Kidney epithelial cell (primary cell): ENCODE data around the gene GXYLT2. TPM values are rescaled to one million over a fixed set of nuclear protein-coding genes. Genes with fewer than 3 reads are reported as not detected.

Source experiments
- DNase-seq: peaks from one replicate; pipeline ENCODE4 v3.0.0-alpha.2; 2010; ENCODE audit warnings: low read depth
- H3K27me3 ChIP-seq: 2 replicates; pipeline ENCODE4 v1.6.0; 2011; ENCODE audit warnings: low read length; ENCODE audit not compliant: control insufficient read depth, insufficient read depth
- H3K36me3 ChIP-seq: 2 replicates; pipeline ENCODE4 v1.5.1; 2011; ENCODE audit warnings: low read length; ENCODE audit not compliant: control insufficient read depth, insufficient read depth
- H3K4me3 ChIP-seq: 2 replicates; pipeline ENCODE4 v1.5.1; 2011; ENCODE audit warnings: low read depth, mild to moderate bottlenecking, control low read depth, low read length
- total RNA-seq: library from RNA; depleted of rRNA; stranded (reverse); fragments of >200 nt; gene quantifications from 2 replicates; pipeline ENCODE4 v1.2.3, GENCODE V29; 2015
- TF ChIP-seq, protein P1 (sequence below): IDR thresholded peaks from 2 replicates; pipeline ENCODE4 v1.5.1; 2011; ENCODE audit warnings: mild to moderate bottlenecking, moderate library complexity, low read length, control low read depth, inconsistent platforms; ENCODE audit not compliant: insufficient read depth, poor library complexity, severe bottlenecking

GXYLT2 gene
- total RNA-seq, 1 donor from 2014 or later, result 9.3 TPM

DNA sequence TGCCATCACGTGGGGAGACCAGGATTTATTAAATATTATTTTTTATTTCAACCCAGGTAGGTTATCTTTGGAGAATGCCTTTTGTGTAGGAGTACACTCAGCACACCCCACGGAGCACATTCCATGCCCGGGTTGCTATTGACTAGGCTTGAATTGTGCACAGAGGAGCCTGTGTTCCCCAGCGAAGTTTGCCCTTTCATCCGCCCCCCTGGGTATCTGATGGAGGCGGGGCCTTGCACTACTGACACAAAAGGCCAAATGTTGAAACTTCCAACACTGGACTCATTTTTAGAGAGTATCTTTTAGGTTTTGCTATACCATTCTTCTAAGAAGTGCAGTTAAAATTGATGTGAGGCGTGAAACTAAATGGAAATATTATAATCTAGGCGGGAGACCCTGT, 69.5 kb downstream of the GXYLT2 start:
- TF ChIP-seq, protein P1, sequence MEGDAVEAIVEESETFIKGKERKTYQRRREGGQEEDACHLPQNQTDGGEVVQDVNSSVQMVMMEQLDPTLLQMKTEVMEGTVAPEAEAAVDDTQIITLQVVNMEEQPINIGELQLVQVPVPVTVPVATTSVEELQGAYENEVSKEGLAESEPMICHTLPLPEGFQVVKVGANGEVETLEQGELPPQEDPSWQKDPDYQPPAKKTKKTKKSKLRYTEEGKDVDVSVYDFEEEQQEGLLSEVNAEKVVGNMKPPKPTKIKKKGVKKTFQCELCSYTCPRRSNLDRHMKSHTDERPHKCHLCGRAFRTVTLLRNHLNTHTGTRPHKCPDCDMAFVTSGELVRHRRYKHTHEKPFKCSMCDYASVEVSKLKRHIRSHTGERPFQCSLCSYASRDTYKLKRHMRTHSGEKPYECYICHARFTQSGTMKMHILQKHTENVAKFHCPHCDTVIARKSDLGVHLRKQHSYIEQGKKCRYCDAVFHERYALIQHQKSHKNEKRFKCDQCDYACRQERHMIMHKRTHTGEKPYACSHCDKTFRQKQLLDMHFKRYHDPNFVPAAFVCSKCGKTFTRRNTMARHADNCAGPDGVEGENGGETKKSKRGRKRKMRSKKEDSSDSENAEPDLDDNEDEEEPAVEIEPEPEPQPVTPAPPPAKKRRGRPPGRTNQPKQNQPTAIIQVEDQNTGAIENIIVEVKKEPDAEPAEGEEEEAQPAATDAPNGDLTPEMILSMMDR, result no peak
- DNase-seq, result no peak
- H3K27me3 ChIP-seq, result no peaks in the 10 kb centered on the region
- no peaks in the 10 kb centered on the region for H3K36me3 ChIP-seq
- H3K4me3 ChIP-seq, result no peak overlapping the region

DNA sequence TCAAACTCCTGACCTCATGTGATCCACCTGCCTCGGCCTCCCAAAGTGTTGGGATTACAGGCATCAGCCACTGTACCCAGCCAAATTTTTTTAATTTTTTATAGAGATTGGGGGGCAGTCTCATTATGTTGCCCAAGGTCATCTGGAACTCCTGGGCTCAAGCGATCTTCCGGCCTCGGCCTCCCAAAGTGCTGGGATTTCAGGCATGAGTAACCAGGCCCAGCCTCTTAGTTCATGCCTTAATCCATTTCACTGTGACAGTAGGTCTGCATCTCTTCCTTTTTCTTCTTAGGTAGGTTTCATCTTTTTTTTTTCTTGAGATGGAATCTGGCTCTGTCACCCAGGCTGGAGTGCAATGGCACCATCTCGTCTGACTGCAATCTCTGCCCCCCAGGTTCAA, 71.5 kb downstream of the GXYLT2 start:
- no peaks in the 10 kb centered on the region for H3K27me3 ChIP-seq
- DNase-seq, result no peak
- H3K4me3 ChIP-seq, result no peak overlapping the region
- no peaks in the 10 kb centered on the region for H3K36me3 ChIP-seq
- TF ChIP-seq, protein P1, result no peak

DNA sequence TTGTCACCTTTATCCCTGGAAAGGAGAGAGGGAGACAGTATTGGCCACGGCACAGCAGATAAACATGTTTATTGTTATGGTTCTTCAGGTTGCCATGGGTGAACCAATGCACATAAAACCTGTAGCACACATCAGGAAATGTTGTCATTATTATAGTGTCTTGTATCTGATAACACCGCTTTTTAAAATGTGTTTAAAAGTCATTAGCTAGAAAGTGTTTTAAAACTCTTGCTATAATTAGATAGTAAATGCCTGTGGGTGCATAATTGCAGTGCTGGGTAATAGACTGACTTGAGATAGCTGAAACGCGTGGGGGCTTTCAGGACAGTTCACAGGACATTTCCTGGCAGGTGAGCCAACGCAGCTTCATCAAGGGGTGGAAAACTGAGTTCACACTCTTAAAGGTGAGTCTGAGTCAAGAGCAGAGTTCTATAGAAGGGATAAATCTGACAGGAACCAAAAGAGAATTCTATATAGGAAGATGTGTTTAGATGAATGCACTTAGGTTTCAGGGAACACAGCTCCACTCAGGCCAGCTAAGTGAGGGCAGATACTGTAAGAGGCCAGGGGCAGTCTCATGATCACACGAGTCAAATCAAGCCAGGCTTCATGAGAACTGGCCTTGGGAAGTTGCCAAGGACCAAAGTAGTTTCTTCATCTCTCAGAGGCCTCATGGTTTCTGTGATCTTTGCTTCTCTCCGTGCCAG, 73.1 kb downstream of the GXYLT2 start:
- Histone ChIP-seq H3K36me3 (no peaks in the 10 kb centered on the region), H3K27me3 (no peaks in the 10 kb centered on the region), H3K4me3 (no peak overlapping the region)
- no peak for DNase-seq
- TF ChIP-seq, protein P1, result no peak

DNA sequence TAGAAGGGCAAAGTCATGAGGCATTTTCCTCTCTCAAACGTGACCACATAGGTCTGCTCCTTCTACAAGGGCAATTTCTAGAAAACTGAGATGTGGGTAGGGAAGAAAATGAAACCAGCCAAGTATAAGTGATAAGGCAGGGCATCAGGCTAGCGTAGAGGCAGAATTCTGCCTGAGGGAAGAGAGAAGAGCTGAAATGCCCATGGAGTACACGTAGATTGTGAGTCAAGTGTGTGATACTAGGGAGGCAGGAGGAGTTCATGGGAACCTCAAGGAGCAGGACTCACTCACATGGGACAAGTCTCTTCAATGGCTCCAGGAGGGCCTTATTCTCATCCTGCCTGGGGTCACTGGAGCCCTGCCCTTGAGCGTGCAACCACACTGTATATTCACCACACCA, 73.9 kb downstream of the GXYLT2 start:
- H3K27me3 ChIP-seq, result no peaks in the 10 kb centered on the region
- no peak for DNase-seq
- no peaks in the 10 kb centered on the region for H3K36me3 ChIP-seq
- H3K4me3 ChIP-seq, result no peak overlapping the region
- TF ChIP-seq, protein P1, result no peak

DNA sequence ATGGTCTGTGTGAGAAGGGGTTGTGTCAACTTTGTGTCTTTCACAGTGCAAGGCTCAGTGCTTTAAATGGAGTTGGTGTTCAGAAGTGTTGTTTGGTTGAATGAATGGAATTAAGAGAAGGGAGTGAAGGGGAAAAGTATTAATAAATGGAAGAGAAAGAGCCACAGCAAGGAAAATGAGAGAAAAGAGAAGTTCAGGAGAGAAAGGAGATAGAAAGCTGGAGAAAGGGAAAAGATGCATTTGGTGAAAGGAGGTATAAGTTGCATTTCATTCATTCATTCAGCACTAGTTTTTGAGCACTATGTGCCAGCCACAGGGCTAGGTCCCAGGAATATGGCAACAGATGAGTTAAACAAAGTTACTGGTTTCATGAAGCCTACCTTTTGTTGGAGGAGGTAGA, 74.5 kb downstream of the GXYLT2 start:
- DNase-seq, result no peak
- Histone ChIP-seq H3K4me3 (no peak overlapping the region), H3K27me3 (no peaks in the 10 kb centered on the region), H3K36me3 (no peaks in the 10 kb centered on the region)
- TF ChIP-seq, protein P1, result no peak

DNA sequence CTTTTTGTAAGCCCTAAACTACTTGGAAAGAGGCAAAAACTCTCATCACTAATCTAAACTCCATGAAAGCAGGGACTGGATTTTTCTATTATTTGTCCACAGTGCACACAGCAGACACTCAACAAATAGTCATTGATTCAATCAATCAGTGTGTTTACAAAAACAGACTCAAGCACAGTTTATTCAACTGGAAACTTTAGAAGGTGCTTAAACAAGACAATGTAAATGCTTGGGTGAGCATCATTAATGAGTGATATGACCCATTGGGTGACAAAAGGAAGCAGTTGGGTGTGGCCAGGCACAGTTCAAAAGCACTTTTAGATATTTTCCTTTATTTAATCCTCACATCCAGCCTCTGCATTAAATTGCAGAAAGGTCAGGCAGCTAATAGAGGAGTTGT, 76.8 kb downstream of the GXYLT2 start:
- DNase-seq, result no peak
- TF ChIP-seq, protein P1, result no peak
- Histone ChIP-seq H3K4me3 (no peak overlapping the region), H3K27me3 (no peaks in the 10 kb centered on the region), H3K36me3 (no peaks in the 10 kb centered on the region)
